ENCODE data around the gene SF3B5.
"Not testable (repeated sequence)": the region's sequence is repeated elsewhere in the genome, so short reads cannot be mapped to it uniquely, and the experiment has no call there.

- TF ChIP-seq TAF1 (IDR thresholded peaks at IDR 0.05; ENCODE audit: borderline replicate concordance, low read depth, low read length); POLR2A (IDR thresholded peaks at IDR 0.05; ENCODE audit: low read depth, low read length); POLR2AphosphoS5 (IDR thresholded peaks at IDR 0.05; ENCODE audit: low read depth, low read length): not testable (repeated sequence)
Observed at GRCh38 chr6:144132167-144132690, 36.9 kb upstream of the SF3B5 start.

All from GM12892 (cell line).